ENCODE measurements around the gene LBX1.

LBX1 gene

GRCh38 chr10:101188942-101189341, 40.3 kb downstream of the LBX1 start:
- no peak for TF ChIP-seq CTCF (IDR thresholded peaks at IDR 0.05; ENCODE audit: control insufficient read depth, insufficient read depth, low read depth, low read length, missing control alignments)

GRCh38 chr10:101183458-101184183, 45.6 kb downstream of the LBX1 start:
- H3K4me3 ChIP-seq (ENCODE audit: control insufficient read depth, low read depth, low read length) = no peak overlapping the region
- DNase-seq (ENCODE audit: low read depth) = no peak
- no peak for TF ChIP-seq CTCF (IDR thresholded peaks at IDR 0.05; ENCODE audit: control insufficient read depth, insufficient read depth, low read depth, low read length, missing control alignments)

More at GRCh38 chr10:101188942-101189341, 40.3 kb downstream of the LBX1 start:
- no peak for DNase-seq (ENCODE audit: low read depth)
- H3K4me3 ChIP-seq (ENCODE audit: control insufficient read depth, low read depth, low read length) = no peak overlapping the region

GRCh38 chr10:101182936-101183335, 46.3 kb downstream of the LBX1 start:
- no peak overlapping the region for H3K4me3 ChIP-seq (ENCODE audit: control insufficient read depth, low read depth, low read length)
- no peak for DNase-seq (ENCODE audit: low read depth)
- TF ChIP-seq CTCF (IDR thresholded peaks at IDR 0.05; ENCODE audit: control insufficient read depth, insufficient read depth, low read depth, low read length, missing control alignments) = no peak

All from AG09309 (cell line).